Measurements from ENCODE around the gene C16orf95.

Gene C16orf95

GRCh38 chr16:87324411-87325275, 7.5 kb upstream of the C16orf95 start:
- H3K36me3 ChIP-seq (ENCODE audit: control insufficient read depth in 1 of 2, insufficient read depth in 2 of 2, low read length in 2 of 2), result peaks cover 0 to 34% of the 10 kb centered on the region in 2 donors
- H3K9ac ChIP-seq (ENCODE audit: low read depth in 1 of 2, low read length in 2 of 2), result no peak overlapping the region
- no peaks in the 10 kb centered on the region for H3K4me1 ChIP-seq (ENCODE audit: control insufficient read depth in 1 of 2, insufficient read depth in 2 of 2, low read length in 2 of 2)
- H3K27ac ChIP-seq (ENCODE audit: low read depth, low read length), result no peak overlapping the region
- H3K9me3 ChIP-seq (ENCODE audit: control insufficient read depth in 1 of 2, low read length in 2 of 2), result no peaks in the 10 kb centered on the region
- no peaks in the 10 kb centered on the region for H3K27me3 ChIP-seq (ENCODE audit: control insufficient read depth in 1 of 2, insufficient read depth in 2 of 2, low read length in 2 of 2)
- no peak overlapping the region for H3K4me3 ChIP-seq (ENCODE audit: low read depth in 1 of 2, low read length in 2 of 2)

DNA sequence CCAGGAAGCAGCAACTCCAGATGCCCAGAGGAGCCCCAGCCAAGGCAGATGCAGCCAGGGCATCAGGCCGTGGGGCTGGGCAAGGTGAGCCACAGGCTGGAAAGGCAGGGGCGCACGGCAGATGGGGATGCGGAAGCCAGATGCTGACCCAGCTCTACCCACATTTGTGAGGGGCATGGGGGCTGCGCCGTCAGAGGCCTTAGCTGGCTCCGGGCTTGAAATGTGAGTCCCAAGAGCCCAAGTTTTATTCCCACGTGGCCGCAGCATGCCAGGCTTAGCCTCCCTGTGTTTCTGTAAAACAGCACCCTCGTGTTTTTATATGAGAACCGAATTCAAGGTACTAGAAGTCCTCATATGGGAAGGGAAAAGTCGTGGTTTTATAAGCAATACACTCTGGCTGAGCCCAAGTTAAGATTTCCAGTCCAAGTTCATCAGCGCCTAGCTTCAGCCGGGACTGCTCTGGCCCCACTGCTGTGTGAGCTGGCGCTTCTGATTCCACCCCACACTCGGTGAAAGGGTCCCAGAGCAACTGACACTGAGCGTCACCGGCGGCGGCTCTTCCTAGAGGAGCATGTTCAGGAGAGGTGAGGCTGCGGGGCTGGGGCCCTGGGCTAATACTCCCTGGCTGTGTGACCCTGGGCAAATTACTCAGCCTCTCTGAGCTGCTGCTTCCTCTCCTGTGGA, 6.7 kb upstream of the C16orf95 start:
- H3K36me3 ChIP-seq (ENCODE audit: control insufficient read depth in 1 of 2, insufficient read depth in 2 of 2, low read length in 2 of 2), result peaks cover 0 to 27% of the 10 kb centered on the region in 2 donors
- no peaks in the 10 kb centered on the region for H3K9me3 ChIP-seq (ENCODE audit: control insufficient read depth in 1 of 2, low read length in 2 of 2)
- H3K4me1 ChIP-seq (ENCODE audit: control insufficient read depth in 1 of 2, insufficient read depth in 2 of 2, low read length in 2 of 2), result peaks cover 0 to 3% of the 10 kb centered on the region in 2 donors
- H3K9ac ChIP-seq (ENCODE audit: low read depth in 1 of 2, low read length in 2 of 2), result no peak overlapping the region
- H3K27ac ChIP-seq (ENCODE audit: low read depth, low read length), result no peak overlapping the region
- no peak overlapping the region for H3K4me3 ChIP-seq (ENCODE audit: low read depth in 1 of 2, low read length in 2 of 2)
- no peaks in the 10 kb centered on the region for H3K27me3 ChIP-seq (ENCODE audit: control insufficient read depth in 1 of 2, insufficient read depth in 2 of 2, low read length in 2 of 2)

GRCh38 chr16:87322833-87323726, 5.9 kb upstream of the C16orf95 start:
- H3K4me1 ChIP-seq (ENCODE audit: control insufficient read depth in 1 of 2, insufficient read depth in 2 of 2, low read length in 2 of 2), result peaks cover 6 to 11% of the 10 kb centered on the region in 2 donors
- no peaks in the 10 kb centered on the region for H3K27me3 ChIP-seq (ENCODE audit: control insufficient read depth in 1 of 2, insufficient read depth in 2 of 2, low read length in 2 of 2)
- peaks cover 0 to 22% of the 10 kb centered on the region in 2 donors for H3K36me3 ChIP-seq (ENCODE audit: control insufficient read depth in 1 of 2, insufficient read depth in 2 of 2, low read length in 2 of 2)
- H3K9me3 ChIP-seq (ENCODE audit: control insufficient read depth in 1 of 2, low read length in 2 of 2), result no peaks in the 10 kb centered on the region
- no peak overlapping the region for H3K27ac ChIP-seq (ENCODE audit: low read depth, low read length)
- H3K9ac ChIP-seq (ENCODE audit: low read depth in 1 of 2, low read length in 2 of 2), result no peak overlapping the region
- no peak overlapping the region for H3K4me3 ChIP-seq (ENCODE audit: low read depth in 1 of 2, low read length in 2 of 2)

DNA sequence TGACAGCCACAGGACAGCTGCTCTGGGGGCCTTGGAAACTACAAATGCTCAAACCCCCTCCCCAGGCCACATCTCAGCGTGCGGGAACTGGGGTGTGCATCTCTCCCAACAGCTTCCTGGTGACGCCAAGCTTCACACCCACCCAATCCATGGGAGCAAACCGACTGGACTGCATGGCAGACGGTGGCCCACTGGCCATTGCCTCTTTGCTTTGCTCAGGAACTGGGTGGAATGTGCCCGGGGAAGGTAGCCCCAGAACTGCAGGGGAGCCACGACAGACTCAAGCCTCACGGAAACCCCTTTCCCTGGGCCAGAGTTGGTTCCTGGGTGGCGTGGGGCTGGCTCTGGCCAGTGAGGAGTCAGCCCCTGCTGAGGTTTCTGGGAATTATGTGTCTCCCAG, 5.2 kb upstream of the C16orf95 start:
- no peak overlapping the region for H3K9ac ChIP-seq (ENCODE audit: low read depth in 1 of 2, low read length in 2 of 2)
- H3K9me3 ChIP-seq (ENCODE audit: control insufficient read depth in 1 of 2, low read length in 2 of 2), result no peaks in the 10 kb centered on the region
- H3K4me3 ChIP-seq (ENCODE audit: low read depth in 1 of 2, low read length in 2 of 2), result no peak overlapping the region
- H3K27me3 ChIP-seq (ENCODE audit: control insufficient read depth in 1 of 2, insufficient read depth in 2 of 2, low read length in 2 of 2), result no peaks in the 10 kb centered on the region
- no peak overlapping the region for H3K27ac ChIP-seq (ENCODE audit: low read depth, low read length)
- peaks cover 0 to 15% of the 10 kb centered on the region in 2 donors for H3K36me3 ChIP-seq (ENCODE audit: control insufficient read depth in 1 of 2, insufficient read depth in 2 of 2, low read length in 2 of 2)
- H3K4me1 ChIP-seq (ENCODE audit: control insufficient read depth in 1 of 2, insufficient read depth in 2 of 2, low read length in 2 of 2), result peaks cover 10 to 13% of the 10 kb centered on the region in 2 donors

DNA sequence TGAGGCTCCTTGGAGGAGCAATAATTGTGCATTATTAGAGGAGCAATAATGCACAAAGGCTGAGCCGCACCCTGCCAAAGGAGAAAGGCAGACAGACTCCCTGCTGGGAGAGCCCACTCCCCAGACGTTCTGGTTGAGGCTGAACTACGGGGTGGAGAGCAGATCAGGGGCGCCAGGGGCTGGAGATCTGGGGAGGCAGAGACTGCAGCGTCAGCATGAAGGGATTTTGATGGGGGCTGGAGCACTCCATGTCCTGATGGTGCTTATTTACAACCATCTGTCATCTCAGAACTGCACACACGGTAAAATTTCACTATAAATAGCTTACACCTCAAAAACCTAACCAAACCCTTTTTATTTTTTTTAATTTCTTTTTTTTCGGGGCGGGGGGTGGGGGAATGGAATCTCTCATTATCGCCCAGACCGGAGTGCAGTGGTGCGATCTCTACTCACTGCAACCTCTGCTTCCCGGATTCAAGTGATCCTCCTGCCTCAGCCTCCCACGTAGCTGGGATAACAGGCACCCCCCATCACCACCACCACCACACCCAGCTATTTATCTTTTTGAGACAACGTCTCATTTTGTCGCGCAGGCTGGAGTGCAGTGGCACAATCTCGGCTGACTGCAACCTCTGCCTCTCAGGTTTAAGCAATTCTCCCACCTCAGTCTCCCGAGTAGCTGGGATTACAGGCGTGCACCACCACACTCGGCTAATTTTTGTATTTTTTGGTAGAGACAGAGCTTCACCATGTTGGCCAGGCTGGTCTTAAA, 4.3 kb upstream of the C16orf95 start:
- no peak overlapping the region for H3K4me3 ChIP-seq (ENCODE audit: low read depth in 1 of 2, low read length in 2 of 2)
- H3K9me3 ChIP-seq (ENCODE audit: control insufficient read depth in 1 of 2, low read length in 2 of 2), result no peaks in the 10 kb centered on the region
- no peaks in the 10 kb centered on the region for H3K27me3 ChIP-seq (ENCODE audit: control insufficient read depth in 1 of 2, insufficient read depth in 2 of 2, low read length in 2 of 2)
- H3K27ac ChIP-seq (ENCODE audit: low read depth, low read length), result no peak overlapping the region
- peaks cover 10 to 13% of the 10 kb centered on the region in 2 donors for H3K4me1 ChIP-seq (ENCODE audit: control insufficient read depth in 1 of 2, insufficient read depth in 2 of 2, low read length in 2 of 2)
- no peak overlapping the region for H3K9ac ChIP-seq (ENCODE audit: low read depth in 1 of 2, low read length in 2 of 2)
- H3K36me3 ChIP-seq (ENCODE audit: control insufficient read depth in 1 of 2, insufficient read depth in 2 of 2, low read length in 2 of 2), result peaks cover 0 to 13% of the 10 kb centered on the region in 2 donors

- Histone ChIP-seq H3K36me3 (ENCODE audit: control insufficient read depth in 1 of 2, insufficient read depth in 2 of 2, low read length in 2 of 2) (peaks cover 0 to 13% of the 10 kb centered on the region in 2 donors), H3K9ac (ENCODE audit: low read depth in 1 of 2, low read length in 2 of 2) (no peak overlapping the region), H3K4me3 (ENCODE audit: low read depth in 1 of 2, low read length in 2 of 2) (no peak overlapping the region), H3K27me3 (ENCODE audit: control insufficient read depth in 1 of 2, insufficient read depth in 2 of 2, low read length in 2 of 2) (no peaks in the 10 kb centered on the region), H3K9me3 (ENCODE audit: control insufficient read depth in 1 of 2, low read length in 2 of 2) (no peaks in the 10 kb centered on the region), H3K4me1 (ENCODE audit: control insufficient read depth in 1 of 2, insufficient read depth in 2 of 2, low read length in 2 of 2) (peaks cover 10 to 13% of the 10 kb centered on the region in 2 donors), H3K27ac (ENCODE audit: low read depth, low read length) (no peak overlapping the region)
Observed at GRCh38 chr16:87320510-87321227, 3.5 kb upstream of the C16orf95 start.

DNA sequence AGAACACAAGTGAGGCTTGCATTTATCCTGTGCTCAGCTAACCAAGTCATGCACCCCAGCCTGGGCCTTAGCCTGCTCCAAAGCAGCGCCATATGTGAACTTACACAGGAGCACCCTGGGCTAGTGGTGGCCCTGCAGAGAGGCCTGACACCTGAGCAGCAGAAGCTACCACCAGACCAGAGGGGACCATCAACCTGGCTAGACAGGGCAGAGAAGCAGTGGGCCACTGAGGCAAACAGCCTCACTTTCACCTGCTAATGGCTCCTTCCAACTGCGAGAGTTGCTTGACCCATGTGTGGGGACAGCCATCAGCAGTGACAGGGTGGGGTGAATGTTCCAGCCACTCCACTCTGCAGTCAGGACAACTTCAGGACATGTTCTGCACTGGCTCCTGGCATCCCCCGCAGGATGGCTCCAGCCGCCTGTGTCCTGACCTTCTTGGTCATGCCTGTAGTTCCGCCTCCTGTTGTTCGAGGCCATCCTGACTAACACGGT, 2.9 kb upstream of the C16orf95 start:
- Histone ChIP-seq H3K36me3 (ENCODE audit: control insufficient read depth in 1 of 2, insufficient read depth in 2 of 2, low read length in 2 of 2) (peaks cover 0 to 13% of the 10 kb centered on the region in 2 donors), H3K9me3 (ENCODE audit: control insufficient read depth in 1 of 2, low read length in 2 of 2) (no peaks in the 10 kb centered on the region), H3K9ac (ENCODE audit: low read depth in 1 of 2, low read length in 2 of 2) (no peak overlapping the region), H3K4me1 (ENCODE audit: control insufficient read depth in 1 of 2, insufficient read depth in 2 of 2, low read length in 2 of 2) (peaks cover 10 to 13% of the 10 kb centered on the region in 2 donors), H3K4me3 (ENCODE audit: low read depth in 1 of 2, low read length in 2 of 2) (no peak overlapping the region), H3K27ac (ENCODE audit: low read depth, low read length) (no peak overlapping the region), H3K27me3 (ENCODE audit: control insufficient read depth in 1 of 2, insufficient read depth in 2 of 2, low read length in 2 of 2) (no peaks in the 10 kb centered on the region)

DNA sequence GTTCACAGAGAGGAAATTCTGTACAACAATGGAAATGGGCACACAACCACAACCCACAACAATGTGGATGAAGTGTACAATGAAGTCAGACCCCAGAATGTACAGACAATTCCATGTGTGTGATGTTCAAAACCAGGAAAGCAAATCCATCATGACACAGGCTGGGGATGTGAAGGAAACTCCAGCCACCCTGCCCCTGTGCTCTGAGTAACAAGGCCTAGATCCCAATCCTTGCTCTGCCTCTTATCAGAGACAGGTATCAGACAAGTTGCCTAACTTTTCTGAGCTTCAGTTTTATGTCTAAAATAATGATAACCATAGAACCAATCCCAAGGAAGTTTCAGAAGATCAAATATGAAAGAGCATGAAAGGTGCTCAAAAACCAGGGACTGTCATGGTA, 1.8 kb upstream of the C16orf95 start:
- H3K9me3 ChIP-seq (ENCODE audit: control insufficient read depth in 1 of 2, low read length in 2 of 2), result no peaks in the 10 kb centered on the region
- H3K9ac ChIP-seq (ENCODE audit: low read depth in 1 of 2, low read length in 2 of 2), result no peak overlapping the region
- no peaks in the 10 kb centered on the region for H3K27me3 ChIP-seq (ENCODE audit: control insufficient read depth in 1 of 2, insufficient read depth in 2 of 2, low read length in 2 of 2)
- peaks cover 0 to 13% of the 10 kb centered on the region in 2 donors for H3K36me3 ChIP-seq (ENCODE audit: control insufficient read depth in 1 of 2, insufficient read depth in 2 of 2, low read length in 2 of 2)
- no peak overlapping the region for H3K4me3 ChIP-seq (ENCODE audit: low read depth in 1 of 2, low read length in 2 of 2)
- no peak overlapping the region for H3K27ac ChIP-seq (ENCODE audit: low read depth, low read length)
- H3K4me1 ChIP-seq (ENCODE audit: control insufficient read depth in 1 of 2, insufficient read depth in 2 of 2, low read length in 2 of 2), result peaks cover 10 to 13% of the 10 kb centered on the region in 2 donors
